ENCODE measurements around the gene PMM1.

PMM1 gene

DNA sequence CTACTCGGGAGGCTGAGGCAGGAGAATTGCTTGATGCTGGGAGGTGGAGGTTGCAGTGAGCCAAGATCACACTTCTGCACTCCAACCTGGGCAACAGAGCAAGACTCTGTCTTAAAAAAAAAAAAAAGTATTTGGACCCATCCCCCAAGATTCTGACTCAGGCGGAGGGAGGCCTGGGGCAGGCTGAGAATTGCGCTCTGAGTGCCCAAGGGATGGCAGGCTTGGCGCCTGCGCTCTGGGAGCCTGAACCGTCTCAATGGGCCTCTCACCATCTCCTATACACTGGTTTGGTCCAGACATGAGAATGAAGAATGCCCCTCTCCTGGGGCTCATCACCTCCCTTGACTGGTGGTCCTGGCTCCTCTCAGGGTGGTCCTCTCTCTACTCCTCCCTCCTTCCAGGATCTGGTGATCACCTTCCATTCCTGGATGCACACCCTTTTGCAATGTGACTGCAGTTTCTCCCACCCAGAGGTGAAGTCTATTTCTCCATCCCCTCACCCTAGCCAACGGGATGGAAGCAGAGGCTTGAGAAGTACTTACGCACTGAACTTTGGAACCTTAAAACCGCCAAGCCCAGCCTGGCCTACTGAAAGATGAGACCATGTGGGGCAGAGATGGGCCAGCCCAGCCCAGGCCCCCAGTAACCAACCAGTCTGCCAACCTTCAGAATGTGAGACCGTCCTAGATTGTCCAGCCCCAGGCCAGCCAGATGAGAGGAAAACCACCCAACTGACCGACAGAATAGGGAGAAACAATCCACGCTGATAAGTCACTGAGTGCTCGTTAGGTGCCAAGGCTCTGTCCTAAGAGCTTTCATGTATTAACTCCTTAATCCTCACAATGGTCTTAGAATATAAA, 50.3 kb downstream of the PMM1 start:
- no peak for DNase-seq (ENCODE audit: low read depth)
- TF ChIP-seq, protein P1, sequence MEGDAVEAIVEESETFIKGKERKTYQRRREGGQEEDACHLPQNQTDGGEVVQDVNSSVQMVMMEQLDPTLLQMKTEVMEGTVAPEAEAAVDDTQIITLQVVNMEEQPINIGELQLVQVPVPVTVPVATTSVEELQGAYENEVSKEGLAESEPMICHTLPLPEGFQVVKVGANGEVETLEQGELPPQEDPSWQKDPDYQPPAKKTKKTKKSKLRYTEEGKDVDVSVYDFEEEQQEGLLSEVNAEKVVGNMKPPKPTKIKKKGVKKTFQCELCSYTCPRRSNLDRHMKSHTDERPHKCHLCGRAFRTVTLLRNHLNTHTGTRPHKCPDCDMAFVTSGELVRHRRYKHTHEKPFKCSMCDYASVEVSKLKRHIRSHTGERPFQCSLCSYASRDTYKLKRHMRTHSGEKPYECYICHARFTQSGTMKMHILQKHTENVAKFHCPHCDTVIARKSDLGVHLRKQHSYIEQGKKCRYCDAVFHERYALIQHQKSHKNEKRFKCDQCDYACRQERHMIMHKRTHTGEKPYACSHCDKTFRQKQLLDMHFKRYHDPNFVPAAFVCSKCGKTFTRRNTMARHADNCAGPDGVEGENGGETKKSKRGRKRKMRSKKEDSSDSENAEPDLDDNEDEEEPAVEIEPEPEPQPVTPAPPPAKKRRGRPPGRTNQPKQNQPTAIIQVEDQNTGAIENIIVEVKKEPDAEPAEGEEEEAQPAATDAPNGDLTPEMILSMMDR (IDR thresholded peaks at IDR 0.05; ENCODE audit: insufficient read depth, low read depth, low read length, missing control alignments), result no peak
- no peak overlapping the region for H3K4me3 ChIP-seq (ENCODE audit: low read depth, low read length)

DNA sequence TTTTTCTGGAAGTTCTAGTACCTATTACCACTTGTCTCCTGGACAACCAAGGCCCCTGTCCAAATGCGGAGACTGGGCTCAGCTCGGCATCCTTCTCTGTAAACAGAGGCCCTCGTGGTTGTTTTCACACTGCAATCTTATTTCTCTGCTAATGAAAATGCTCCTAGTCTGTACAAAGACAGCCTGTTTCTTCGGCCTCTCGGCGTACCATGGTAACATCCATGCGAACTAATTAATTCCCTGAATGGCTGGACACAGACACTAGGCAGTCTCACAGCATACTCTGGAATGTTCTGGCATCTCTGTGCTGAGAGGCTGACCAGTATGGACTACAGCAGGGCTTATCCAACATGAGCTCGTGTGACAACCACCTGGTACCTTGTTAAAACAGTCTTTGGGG, 51.1 kb downstream of the PMM1 start:
- no peak overlapping the region for H3K4me3 ChIP-seq (ENCODE audit: low read depth, low read length)
- no peak for DNase-seq (ENCODE audit: low read depth)
- TF ChIP-seq, protein P1 (IDR thresholded peaks at IDR 0.05; ENCODE audit: insufficient read depth, low read depth, low read length, missing control alignments), result no peak

DNA sequence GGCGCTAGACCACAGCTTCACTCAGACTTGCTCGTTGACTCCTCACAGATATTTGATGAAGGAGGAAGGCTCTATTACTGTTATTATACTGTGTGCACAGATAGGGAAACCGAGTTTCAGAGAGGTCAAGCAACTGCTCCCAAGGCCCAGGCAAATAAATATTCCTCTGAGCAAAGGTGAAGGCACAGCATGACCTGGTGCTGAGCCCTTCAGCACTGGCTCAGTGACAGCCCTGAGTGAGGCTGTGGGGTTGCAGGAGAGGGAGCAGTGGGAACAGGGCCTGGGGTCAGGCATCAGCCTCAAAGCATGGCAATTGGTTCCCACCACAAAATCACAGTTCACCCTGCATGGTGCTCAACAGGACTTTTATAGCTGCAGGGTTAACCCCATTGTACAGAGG, 52.4 kb downstream of the PMM1 start:
- no peak for DNase-seq (ENCODE audit: low read depth)
- no peak overlapping the region for H3K4me3 ChIP-seq (ENCODE audit: low read depth, low read length)
- TF ChIP-seq, protein P1 (IDR thresholded peaks at IDR 0.05; ENCODE audit: insufficient read depth, low read depth, low read length, missing control alignments), result no peak

DNA sequence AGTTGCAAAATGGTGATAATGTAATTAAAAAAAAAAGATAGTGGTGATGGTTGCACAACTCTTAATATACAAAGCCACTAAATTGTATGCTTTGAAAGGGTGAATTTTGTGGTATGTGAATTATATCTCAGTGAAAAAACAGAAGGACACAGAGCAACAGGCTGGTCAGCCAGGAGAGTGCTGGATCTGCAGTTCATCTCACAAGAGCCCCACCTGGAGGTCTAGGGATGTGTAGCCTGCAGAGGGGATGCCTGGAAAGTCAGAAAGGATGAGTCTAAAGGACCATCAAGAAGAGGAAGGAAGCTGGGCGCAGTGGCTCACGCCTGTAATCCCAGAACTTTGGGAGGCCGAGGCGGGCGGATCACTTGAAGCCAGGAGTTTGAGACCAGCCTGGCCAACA, 54.4 kb downstream of the PMM1 start:
- DNase-seq (ENCODE audit: low read depth), result no peak
- H3K4me3 ChIP-seq (ENCODE audit: low read depth, low read length), result no peak overlapping the region
- TF ChIP-seq, protein P1 (IDR thresholded peaks at IDR 0.05; ENCODE audit: insufficient read depth, low read depth, low read length, missing control alignments), result no peak

DNA sequence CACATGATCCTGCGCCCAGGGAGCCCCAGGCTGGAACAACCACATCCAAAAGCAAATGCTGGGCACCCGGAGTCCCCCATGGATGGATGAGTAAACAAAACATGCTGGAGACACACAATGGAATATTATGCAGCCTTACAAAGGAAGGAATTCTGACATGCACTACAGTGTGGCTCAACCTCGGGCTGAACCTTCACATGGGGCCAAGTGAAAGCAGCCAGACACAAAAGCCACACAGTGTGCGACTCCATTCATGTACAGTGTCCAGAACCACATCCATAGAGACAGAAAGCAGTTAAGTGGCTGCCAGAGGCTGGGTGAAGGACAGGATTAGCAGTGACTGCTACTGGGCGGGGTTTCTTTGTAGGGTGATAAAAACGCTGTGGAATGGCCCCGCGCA, 55.4 kb downstream of the PMM1 start:
- TF ChIP-seq, protein P1 (IDR thresholded peaks at IDR 0.05; ENCODE audit: insufficient read depth, low read depth, low read length, missing control alignments), result no peak
- no peak for DNase-seq (ENCODE audit: low read depth)
- no peak overlapping the region for H3K4me3 ChIP-seq (ENCODE audit: low read depth, low read length)

DNA sequence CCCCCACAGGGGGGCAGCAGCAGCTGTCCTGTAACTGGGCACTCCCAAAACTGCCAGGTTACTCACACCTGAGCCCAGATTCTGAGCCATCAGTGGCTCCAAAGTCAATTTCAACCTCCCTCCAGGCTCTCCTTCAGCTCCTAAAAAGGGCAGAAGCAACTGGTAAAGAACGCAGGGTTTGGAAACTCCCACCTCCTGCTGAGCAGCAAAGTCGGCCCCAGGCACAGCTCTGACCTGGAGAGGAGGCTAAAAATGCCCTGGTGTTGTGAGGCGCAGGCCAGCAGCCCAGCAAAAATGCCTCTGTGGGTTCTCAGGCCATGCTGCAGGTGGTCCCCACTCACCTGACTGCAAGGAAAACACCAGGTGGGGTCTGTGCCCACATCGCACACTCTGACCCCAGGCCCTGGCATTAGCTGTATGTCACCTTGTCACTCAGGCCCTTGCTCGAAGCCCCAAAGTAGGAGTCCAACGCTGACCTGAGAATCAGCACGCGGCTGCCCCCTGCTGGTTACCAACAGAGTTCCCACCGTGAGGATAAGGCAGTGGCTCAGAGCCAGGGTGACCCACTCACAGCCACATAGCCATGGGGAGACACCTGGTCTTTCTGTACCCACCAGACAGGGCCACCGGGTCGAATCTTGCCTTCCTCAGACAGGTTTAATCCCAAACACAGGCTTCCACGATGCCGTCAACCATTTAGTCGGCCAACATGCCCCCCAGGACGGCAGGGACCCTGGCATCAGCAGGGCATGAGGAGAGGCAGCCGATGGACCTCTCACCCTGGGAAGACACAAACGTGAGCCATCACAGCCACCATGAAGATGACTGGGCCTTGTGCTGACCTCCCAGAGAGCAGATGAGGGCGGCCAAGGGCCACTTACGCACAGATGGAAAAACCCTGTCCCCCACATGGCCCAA, 56.5 kb downstream of the PMM1 start:
- no peak overlapping the region for H3K4me3 ChIP-seq (ENCODE audit: low read depth, low read length)
- TF ChIP-seq, protein P1 (IDR thresholded peaks at IDR 0.05; ENCODE audit: insufficient read depth, low read depth, low read length, missing control alignments), result peak; percentile 89
- DNase-seq (ENCODE audit: low read depth), result peak; percentile 82
